ENCODE results near the gene SPC25.
A peak's percentile ranks its signal among the peaks of the same experiment; 100 is the strongest.

Gene SPC25

GRCh38 chr2:168851674-168852320 lies 38.4 kb downstream of the SPC25 start:
- Histone ChIP-seq H3K36me3 (ENCODE audit: control insufficient read depth in 4 of 4, insufficient read depth in 4 of 4, low read length in 3 of 4) (peaks cover 0 to 6% (median 0%) of the 10 kb centered on the region in 4 experiments), H3K27ac (ENCODE audit: insufficient read depth in 1 of 2, low read depth in 1 of 2, low read length in 2 of 2, poor library complexity in 1 of 2, severe bottlenecking in 2 of 2) (no peak overlapping the region), H3K9me3 (ENCODE audit: control extremely low read depth in 1 of 5, control insufficient read depth in 4 of 5, insufficient read depth in 2 of 5, low read depth in 1 of 5, low read length in 4 of 5) (no peaks in the 10 kb centered on the region), H3K4me3 (ENCODE audit: control insufficient read depth in 1 of 7, extremely low read depth in 1 of 7, insufficient read depth in 4 of 7, low read depth in 2 of 7, low read length in 6 of 7) (peak overlapping the region in 1 of 7 experiments; percentile 15), H3K4me1 (ENCODE audit: control extremely low read depth in 1 of 4, control insufficient read depth in 4 of 4, insufficient read depth in 4 of 4, low read length in 3 of 4) (peaks cover 0 to 20% (median 7%) of the 10 kb centered on the region in 4 experiments), H3K27me3 (replicated peaks in 2 of 5; ENCODE audit: control insufficient read depth in 4 of 5, insufficient read depth in 5 of 5, low read length in 4 of 5) (no peaks in the 10 kb centered on the region)
- ChIA-PET POLR2A (no interaction called here), CTCF (no interaction called here)
- DNase-seq: peak; percentile 91 to 99 (median 98)
- WGBS (ENCODE audit: insufficient coverage): 40% methylated on average over 1 of the region's 5 CpGs

- ChIA-PET CTCF (no interaction called here), POLR2A (no interaction called here)
- no peak for DNase-seq
- H3K4me3 ChIP-seq (ENCODE audit: control insufficient read depth in 1 of 7, extremely low read depth in 1 of 7, insufficient read depth in 4 of 7, low read depth in 2 of 7, low read length in 6 of 7): no peak overlapping the region
- H3K36me3 ChIP-seq (ENCODE audit: control insufficient read depth in 4 of 4, insufficient read depth in 4 of 4, low read length in 3 of 4): peaks cover 0 to 6% (median 0%) of the 10 kb centered on the region in 4 experiments
- H3K27ac ChIP-seq (ENCODE audit: insufficient read depth in 1 of 2, low read depth in 1 of 2, low read length in 2 of 2, poor library complexity in 1 of 2, severe bottlenecking in 2 of 2): no peak overlapping the region
- H3K9me3 ChIP-seq (ENCODE audit: control extremely low read depth in 1 of 5, control insufficient read depth in 4 of 5, insufficient read depth in 2 of 5, low read depth in 1 of 5, low read length in 4 of 5): no peaks in the 10 kb centered on the region
- H3K27me3 ChIP-seq (replicated peaks in 2 of 5; ENCODE audit: control insufficient read depth in 4 of 5, insufficient read depth in 5 of 5, low read length in 4 of 5): no peaks in the 10 kb centered on the region
- peaks cover 0 to 20% (median 7%) of the 10 kb centered on the region in 4 experiments for H3K4me1 ChIP-seq (ENCODE audit: control extremely low read depth in 1 of 4, control insufficient read depth in 4 of 4, insufficient read depth in 4 of 4, low read length in 3 of 4)
Measured at GRCh38 chr2:168850846-168851245, 39.4 kb downstream of the SPC25 start.

DNA sequence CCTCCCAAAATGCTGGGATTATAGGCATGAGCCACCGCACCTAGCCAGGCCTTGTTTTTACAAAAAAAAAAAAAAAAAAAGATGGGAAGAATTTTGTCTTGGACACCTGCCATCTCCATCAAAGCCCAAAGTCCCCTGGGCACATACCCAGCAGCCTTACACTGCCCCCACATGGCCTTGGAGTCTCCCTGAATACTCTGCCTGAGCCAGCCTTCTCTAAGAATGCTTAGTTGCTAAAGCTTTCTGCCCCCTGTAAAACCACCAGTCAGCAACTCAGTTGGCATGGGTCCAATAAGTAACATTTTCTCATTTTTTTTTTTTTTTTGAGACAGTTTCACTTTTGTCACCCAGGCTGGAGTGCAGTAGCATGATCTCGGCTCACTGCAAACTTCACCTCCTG lies 40.6 kb downstream of the SPC25 start:
- no peak overlapping the region for H3K4me3 ChIP-seq (ENCODE audit: control insufficient read depth in 1 of 7, extremely low read depth in 1 of 7, insufficient read depth in 4 of 7, low read depth in 2 of 7, low read length in 6 of 7)
- no peak overlapping the region for H3K27ac ChIP-seq (ENCODE audit: insufficient read depth in 1 of 2, low read depth in 1 of 2, low read length in 2 of 2, poor library complexity in 1 of 2, severe bottlenecking in 2 of 2)
- H3K27me3 ChIP-seq (replicated peaks in 2 of 5; ENCODE audit: control insufficient read depth in 4 of 5, insufficient read depth in 5 of 5, low read length in 4 of 5): no peaks in the 10 kb centered on the region
- peaks cover 0 to 6% (median 0%) of the 10 kb centered on the region in 4 experiments for H3K36me3 ChIP-seq (ENCODE audit: control insufficient read depth in 4 of 4, insufficient read depth in 4 of 4, low read length in 3 of 4)
- CTCF ChIA-PET: interaction anchor here (0.9 kb wide), 1 partner anchor 505 kb away, joined by 3 read pairs; no protein-coding TSS in a partner anchor
- POLR2A ChIA-PET: interaction anchor here (0.6 kb wide), 1 partner anchor 505 kb away, joined by 3 read pairs; no protein-coding TSS in a partner anchor
- DNase-seq: peak; percentile 86 to 94 (median 94)
- WGBS (ENCODE audit: insufficient coverage): no CpG with 5 or more reads among the region's 2 CpGs
- peaks cover 0 to 20% (median 7%) of the 10 kb centered on the region in 4 experiments for H3K4me1 ChIP-seq (ENCODE audit: control extremely low read depth in 1 of 4, control insufficient read depth in 4 of 4, insufficient read depth in 4 of 4, low read length in 3 of 4)
- no peaks in the 10 kb centered on the region for H3K9me3 ChIP-seq (ENCODE audit: control extremely low read depth in 1 of 5, control insufficient read depth in 4 of 5, insufficient read depth in 2 of 5, low read depth in 1 of 5, low read length in 4 of 5)

DNA sequence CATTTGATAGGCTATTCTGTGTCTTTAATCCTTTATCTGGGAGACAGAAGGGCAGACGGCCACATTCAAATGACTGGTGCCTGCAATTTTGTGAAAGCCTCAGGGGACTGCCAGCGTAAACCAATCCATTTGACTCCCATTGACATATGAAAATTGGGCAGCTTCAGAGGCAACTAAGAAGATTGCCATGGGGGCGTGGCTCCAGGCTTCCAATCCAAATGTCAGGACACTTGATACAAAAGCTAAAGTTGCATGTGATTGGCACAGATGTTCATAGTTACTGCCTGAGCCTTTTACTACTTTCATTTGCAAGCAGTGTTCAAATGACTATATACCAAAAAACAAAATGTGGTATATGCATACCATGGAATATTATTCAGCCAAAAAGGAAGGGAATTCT lies 42.0 kb downstream of the SPC25 start:
- H3K4me1 ChIP-seq (ENCODE audit: control extremely low read depth in 1 of 4, control insufficient read depth in 4 of 4, insufficient read depth in 4 of 4, low read length in 3 of 4): peaks cover 0 to 20% (median 7%) of the 10 kb centered on the region in 4 experiments
- H3K27ac ChIP-seq (ENCODE audit: insufficient read depth in 1 of 2, low read depth in 1 of 2, low read length in 2 of 2, poor library complexity in 1 of 2, severe bottlenecking in 2 of 2): no peak overlapping the region
- H3K36me3 ChIP-seq (ENCODE audit: control insufficient read depth in 4 of 4, insufficient read depth in 4 of 4, low read length in 3 of 4): peaks cover 0 to 6% (median 0%) of the 10 kb centered on the region in 4 experiments
- no peaks in the 10 kb centered on the region for H3K9me3 ChIP-seq (ENCODE audit: control extremely low read depth in 1 of 5, control insufficient read depth in 4 of 5, insufficient read depth in 2 of 5, low read depth in 1 of 5, low read length in 4 of 5)
- POLR2A ChIA-PET: no interaction called here
- no peaks in the 10 kb centered on the region for H3K27me3 ChIP-seq (replicated peaks in 2 of 5; ENCODE audit: control insufficient read depth in 4 of 5, insufficient read depth in 5 of 5, low read length in 4 of 5)
- peak in 1 of 3 donors; percentile 18 for DNase-seq
- 100% methylated on average over 3 of the region's 3 CpGs for WGBS (ENCODE audit: insufficient coverage)
- CTCF ChIA-PET: no interaction called here
- H3K4me3 ChIP-seq (ENCODE audit: control insufficient read depth in 1 of 7, extremely low read depth in 1 of 7, insufficient read depth in 4 of 7, low read depth in 2 of 7, low read length in 6 of 7): no peak overlapping the region

DNA sequence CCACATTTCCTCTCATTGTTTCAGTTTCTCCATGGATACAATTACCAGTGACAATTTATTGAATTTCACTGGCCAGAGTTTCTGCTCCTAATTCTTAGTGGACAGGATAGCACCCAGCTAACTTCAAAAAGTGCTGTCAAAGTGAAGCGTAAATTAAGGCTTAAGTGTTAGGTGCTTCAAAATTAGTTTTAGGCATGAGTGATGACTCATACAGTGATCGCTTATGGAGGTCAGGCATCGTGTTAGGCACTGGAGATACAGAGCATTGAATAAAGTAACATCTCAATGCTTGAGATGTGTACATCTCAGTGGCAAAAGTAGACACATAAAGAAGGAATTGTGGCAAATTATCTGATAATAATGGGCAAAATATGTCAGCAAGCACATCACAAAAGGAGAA lies 47.0 kb downstream of the SPC25 start:
- ChIA-PET CTCF (no interaction called here), POLR2A (no interaction called here)

GRCh38 chr2:168841445-168841844 lies 48.8 kb downstream of the SPC25 start:
- Histone ChIP-seq H3K36me3 (ENCODE audit: control insufficient read depth in 4 of 4, insufficient read depth in 4 of 4, low read length in 3 of 4) (no peaks in the 10 kb centered on the region), H3K27ac (ENCODE audit: insufficient read depth in 1 of 2, low read depth in 1 of 2, low read length in 2 of 2, poor library complexity in 1 of 2, severe bottlenecking in 2 of 2) (no peak overlapping the region), H3K4me1 (ENCODE audit: control extremely low read depth in 1 of 4, control insufficient read depth in 4 of 4, insufficient read depth in 4 of 4, low read length in 3 of 4) (no peaks in the 10 kb centered on the region), H3K4me3 (ENCODE audit: control insufficient read depth in 1 of 7, extremely low read depth in 1 of 7, insufficient read depth in 4 of 7, low read depth in 2 of 7, low read length in 6 of 7) (no peak overlapping the region), H3K27me3 (replicated peaks in 2 of 5; ENCODE audit: control insufficient read depth in 4 of 5, insufficient read depth in 5 of 5, low read length in 4 of 5) (no peaks in the 10 kb centered on the region), H3K9me3 (ENCODE audit: control extremely low read depth in 1 of 5, control insufficient read depth in 4 of 5, insufficient read depth in 2 of 5, low read depth in 1 of 5, low read length in 4 of 5) (no peaks in the 10 kb centered on the region)
- ChIA-PET POLR2A (no interaction called here), CTCF (no interaction called here)
- WGBS (ENCODE audit: insufficient coverage): 100% methylated on average over 1 of the region's 2 CpGs
- no peak for DNase-seq

More for the DNA sequence above, 47.0 kb downstream of the SPC25 start:
- no peaks in the 10 kb centered on the region for H3K27me3 ChIP-seq (replicated peaks in 2 of 5; ENCODE audit: control insufficient read depth in 4 of 5, insufficient read depth in 5 of 5, low read length in 4 of 5)
- no peaks in the 10 kb centered on the region for H3K4me1 ChIP-seq (ENCODE audit: control extremely low read depth in 1 of 4, control insufficient read depth in 4 of 4, insufficient read depth in 4 of 4, low read length in 3 of 4)
- 100% methylated on average over 3 of the region's 3 CpGs for WGBS (ENCODE audit: insufficient coverage)
- no peak overlapping the region for H3K4me3 ChIP-seq (ENCODE audit: control insufficient read depth in 1 of 7, extremely low read depth in 1 of 7, insufficient read depth in 4 of 7, low read depth in 2 of 7, low read length in 6 of 7)
- H3K36me3 ChIP-seq (ENCODE audit: control insufficient read depth in 4 of 4, insufficient read depth in 4 of 4, low read length in 3 of 4): no peaks in the 10 kb centered on the region
- DNase-seq: no peak
- H3K27ac ChIP-seq (ENCODE audit: insufficient read depth in 1 of 2, low read depth in 1 of 2, low read length in 2 of 2, poor library complexity in 1 of 2, severe bottlenecking in 2 of 2): no peak overlapping the region
- H3K9me3 ChIP-seq (ENCODE audit: control extremely low read depth in 1 of 5, control insufficient read depth in 4 of 5, insufficient read depth in 2 of 5, low read depth in 1 of 5, low read length in 4 of 5): no peaks in the 10 kb centered on the region

- H3K4me3 ChIP-seq (ENCODE audit: control insufficient read depth in 1 of 7, extremely low read depth in 1 of 7, insufficient read depth in 4 of 7, low read depth in 2 of 7, low read length in 6 of 7): no peak overlapping the region
- H3K27ac ChIP-seq (ENCODE audit: insufficient read depth in 1 of 2, low read depth in 1 of 2, low read length in 2 of 2, poor library complexity in 1 of 2, severe bottlenecking in 2 of 2): no peak overlapping the region
- no peak for DNase-seq
- peaks cover 0 to 7% (median 0%) of the 10 kb centered on the region in 5 experiments for H3K9me3 ChIP-seq (ENCODE audit: control extremely low read depth in 1 of 5, control insufficient read depth in 4 of 5, insufficient read depth in 2 of 5, low read depth in 1 of 5, low read length in 4 of 5)
- POLR2A ChIA-PET: no interaction called here
- 92% methylated on average over 2 of the region's 2 CpGs for WGBS (ENCODE audit: insufficient coverage)
- CTCF ChIA-PET: interaction anchor here (0.8 to 2.3 kb wide), 3 partner anchors 10 to 312 kb away, joined by 3 to 6 read pairs (median 3); no protein-coding TSS in a partner anchor
- no peaks in the 10 kb centered on the region for H3K4me1 ChIP-seq (ENCODE audit: control extremely low read depth in 1 of 4, control insufficient read depth in 4 of 4, insufficient read depth in 4 of 4, low read length in 3 of 4)
- no peaks in the 10 kb centered on the region for H3K27me3 ChIP-seq (replicated peaks in 2 of 5; ENCODE audit: control insufficient read depth in 4 of 5, insufficient read depth in 5 of 5, low read length in 4 of 5)
- no peaks in the 10 kb centered on the region for H3K36me3 ChIP-seq (ENCODE audit: control insufficient read depth in 4 of 4, insufficient read depth in 4 of 4, low read length in 3 of 4)
Measured at GRCh38 chr2:168835969-168836368, 54.3 kb downstream of the SPC25 start.

All from common myeloid progenitor, CD34-positive (primary cell).